GM18907 (cell line): ENCODE measurements around the gene USP28.
"Not testable (repeated sequence)": the region's sequence is repeated elsewhere in the genome, so short reads cannot be mapped to it uniquely, and the experiment has no call there.

Experiments used
- ATAC-seq: cut with Tn5 transposase; IDR thresholded peaks from one replicate; pipeline ENCODE4 v1.9.1; 2021; ENCODE audit warnings: mild to moderate bottlenecking, moderate library complexity; ENCODE audit not compliant: unreplicated experiment

Gene USP28

DNA sequence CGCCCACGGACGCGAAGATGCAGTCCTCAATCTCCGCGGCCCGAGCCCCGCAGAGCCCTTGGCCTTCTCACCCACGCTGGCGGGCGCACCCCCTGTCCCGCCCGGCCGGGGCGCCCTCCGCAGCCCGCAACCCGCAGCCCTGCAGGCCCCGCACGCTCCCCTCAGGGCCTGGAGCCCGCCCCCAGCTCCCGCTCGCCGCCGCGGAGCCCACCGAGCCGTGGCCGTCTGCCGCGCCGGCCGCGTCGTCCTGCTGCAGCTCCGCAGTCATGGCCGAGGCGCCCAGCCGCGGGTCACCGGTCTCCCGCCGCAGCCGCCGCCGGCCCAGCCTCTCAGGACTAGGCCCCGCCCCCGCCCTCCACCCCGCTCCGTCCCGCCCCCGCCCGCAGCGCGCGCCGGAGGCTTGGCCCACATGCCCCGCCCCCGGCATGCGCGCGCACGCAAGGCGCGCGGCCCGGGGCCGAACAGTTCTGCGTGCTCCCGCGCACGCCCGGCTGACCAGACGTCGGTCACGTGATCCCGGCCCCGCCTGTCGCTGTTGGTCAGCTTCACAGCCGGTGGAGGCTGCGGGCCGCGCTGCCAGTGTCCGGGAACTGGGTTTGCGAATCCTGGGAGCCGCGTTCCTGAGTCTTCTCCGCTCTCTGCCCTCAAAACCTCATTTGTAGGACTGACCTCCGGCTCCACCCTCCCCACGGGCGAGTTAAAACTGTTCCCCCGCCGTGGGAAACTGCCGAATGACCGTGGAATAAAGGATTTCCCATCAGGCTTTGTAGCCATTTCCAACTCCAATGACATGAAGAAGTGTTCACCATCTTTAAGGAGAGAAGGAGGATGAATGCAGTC is at the start of gene USP28:
Gene USP28 (minus strand): TSS at position 339 of the 840 bp plus-strand sequence. CDS start 71 bp downstream, at position 268.
- ATAC-seq, result peak; percentile 85

- no peak for ATAC-seq
These were observed 48.2 kb upstream of the USP28 start for GRCh38 chr11:113923572-113923971.

DNA sequence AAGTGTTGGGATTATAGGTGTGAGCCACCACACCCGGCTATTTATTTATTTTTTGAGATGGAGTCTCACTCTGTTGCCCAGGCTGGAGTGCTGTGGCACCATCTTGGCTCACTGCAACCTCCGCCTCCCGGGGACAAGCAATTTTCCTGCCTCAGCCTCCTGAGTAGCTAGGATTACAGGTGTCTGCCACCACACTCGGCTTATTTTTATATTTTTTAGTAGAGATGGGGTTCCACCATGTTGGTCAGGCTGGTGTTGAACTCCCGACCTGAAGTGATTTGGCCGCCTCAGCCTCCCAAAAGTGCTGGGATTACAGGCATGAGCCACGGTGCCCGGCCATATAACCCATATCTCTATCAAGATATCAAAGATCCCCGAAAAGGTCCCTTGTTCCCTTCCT is 36.1 kb upstream of the USP28 start:
- ATAC-seq, result not testable (repeated sequence)

DNA sequence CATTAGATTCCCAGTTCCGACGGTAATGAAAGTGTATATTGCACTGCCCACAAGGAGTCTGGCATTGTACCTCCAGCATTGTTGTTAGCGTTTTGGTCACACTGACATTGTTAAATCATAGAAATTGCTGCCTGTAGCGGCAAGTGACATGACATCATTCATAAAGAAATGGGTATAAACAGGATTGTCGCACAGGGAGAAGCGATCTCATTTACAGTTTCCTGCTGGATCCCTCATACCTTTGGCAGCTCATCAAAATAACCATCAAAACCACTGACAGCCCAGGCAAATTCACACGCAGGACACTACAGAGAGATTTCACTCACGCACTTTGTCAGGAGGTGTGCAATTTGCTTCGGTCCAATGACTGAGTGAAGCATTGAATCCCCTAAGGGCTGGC is 32.7 kb upstream of the USP28 start:
- no peak for ATAC-seq

- no peak for ATAC-seq
These were observed 32.3 kb upstream of the USP28 start for GRCh38 chr11:113907681-113908080.

- ATAC-seq, result no peak
These were observed 31.8 kb upstream of the USP28 start for GRCh38 chr11:113907152-113907551.

GRCh38 chr11:113906516-113906915 is 31.1 kb upstream of the USP28 start:
- ATAC-seq, result no peak

GRCh38 chr11:113906038-113906437 is 30.7 kb upstream of the USP28 start:
- no peak for ATAC-seq

- no peak for ATAC-seq
These were observed 29.2 kb upstream of the USP28 start, which contains the start of gene HTR3B for GRCh38 chr11:113904379-113905101. HTR3B (plus strand) TSS chr11:113904796; CDS start chr11:113904934, 138 bp downstream.

GRCh38 chr11:113901141-113901540 is 25.8 kb upstream of the USP28 start:
- no peak for ATAC-seq

DNA sequence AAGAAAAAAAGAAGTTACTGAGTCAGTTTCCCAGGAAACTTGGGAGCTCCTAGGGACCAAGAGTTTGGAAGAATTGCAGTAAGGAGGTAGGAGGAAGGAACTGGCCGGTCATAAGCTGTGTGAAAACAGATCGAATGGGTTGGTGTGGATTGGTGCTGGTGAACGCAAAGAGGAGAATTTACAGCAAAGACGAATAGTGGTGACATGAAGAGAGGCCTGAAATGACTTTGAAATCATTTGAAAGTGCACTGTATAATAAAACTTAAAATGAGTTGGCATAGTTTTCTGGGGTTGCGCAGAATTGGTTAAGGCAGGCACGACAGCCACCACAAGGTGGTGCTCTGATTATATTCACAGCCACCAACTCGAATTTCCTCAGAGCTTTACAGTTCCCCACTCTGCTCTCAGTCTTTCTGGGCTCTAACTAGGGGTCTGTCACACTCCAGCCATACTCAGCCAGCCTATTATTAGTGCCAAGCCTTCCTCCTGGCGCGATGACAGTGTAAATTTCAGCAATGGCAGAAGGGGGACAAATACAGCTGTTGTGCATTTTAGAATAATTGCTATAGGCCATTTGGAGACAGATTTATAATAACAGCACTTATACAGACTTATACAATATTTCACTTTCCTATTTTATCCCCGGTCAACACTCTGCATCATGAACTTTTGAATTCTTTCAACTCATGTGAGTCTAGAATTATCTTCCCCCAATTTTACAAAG is 20.9 kb upstream of the USP28 start:
- no peak for ATAC-seq

DNA sequence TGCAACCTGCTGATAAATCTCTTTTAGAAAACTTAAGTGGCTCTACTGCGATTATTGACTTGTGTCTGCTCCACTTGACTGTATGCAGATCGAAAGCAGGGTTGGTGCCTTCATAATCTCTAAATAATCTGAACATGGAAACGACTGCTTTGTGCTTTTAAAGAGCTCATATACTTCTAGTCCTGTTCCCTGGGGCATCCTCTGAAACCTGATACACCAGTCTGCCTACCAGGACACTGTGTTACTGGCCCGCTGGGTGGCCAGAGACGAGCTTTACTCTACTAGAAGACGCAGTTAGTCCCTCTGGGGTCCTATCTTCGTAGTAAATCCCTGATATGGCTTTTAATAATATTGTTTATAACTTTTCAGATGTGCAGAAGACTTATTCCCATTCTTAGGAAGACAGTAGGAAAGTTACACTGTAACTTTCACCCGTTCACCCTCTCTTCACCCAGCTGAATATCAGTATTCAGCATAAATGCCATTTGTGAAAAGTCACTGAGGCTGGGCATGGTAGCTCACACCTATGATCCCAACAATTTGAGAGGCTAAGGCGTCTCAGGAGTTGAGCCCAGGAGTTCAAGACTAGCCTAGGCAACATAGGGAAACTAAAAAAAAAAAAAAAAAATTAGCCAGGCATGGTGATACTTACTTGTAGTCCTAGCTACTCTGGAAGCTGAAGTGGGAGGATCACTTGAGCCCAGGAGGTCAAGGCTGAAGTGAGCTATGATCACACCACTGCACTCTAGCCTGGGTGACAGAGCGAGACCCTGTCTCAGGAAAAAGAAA is 20.2 kb upstream of the USP28 start:
- no peak for ATAC-seq

DNA sequence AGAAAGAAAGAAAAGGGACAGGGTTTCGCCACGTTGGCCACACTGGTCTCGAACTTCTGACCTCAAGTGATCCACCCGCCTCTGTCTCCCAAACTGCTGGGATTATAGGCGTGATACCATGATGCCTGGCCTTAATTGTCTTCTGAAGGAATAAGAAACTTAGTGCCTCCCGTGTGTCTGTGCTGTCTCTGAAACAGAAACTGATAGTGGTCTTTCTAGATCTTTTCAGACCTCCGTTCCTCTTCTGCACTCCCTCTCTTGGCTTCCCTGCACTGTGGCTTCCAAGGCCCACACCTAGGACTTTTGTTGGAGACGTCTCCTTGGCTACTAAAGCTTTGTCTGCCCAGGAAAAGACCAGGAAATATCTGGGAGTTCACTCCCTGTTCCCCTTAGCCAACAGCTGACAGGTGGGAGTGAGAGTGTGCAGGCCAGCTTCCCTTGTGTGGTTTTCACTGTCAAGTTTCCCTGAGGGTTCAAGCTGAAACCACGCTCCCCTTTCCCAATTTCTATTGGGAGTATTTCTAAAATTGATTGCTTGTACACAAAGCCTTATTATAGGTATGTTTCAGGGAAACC is 19.1 kb upstream of the USP28 start:
- ATAC-seq, result no peak

DNA sequence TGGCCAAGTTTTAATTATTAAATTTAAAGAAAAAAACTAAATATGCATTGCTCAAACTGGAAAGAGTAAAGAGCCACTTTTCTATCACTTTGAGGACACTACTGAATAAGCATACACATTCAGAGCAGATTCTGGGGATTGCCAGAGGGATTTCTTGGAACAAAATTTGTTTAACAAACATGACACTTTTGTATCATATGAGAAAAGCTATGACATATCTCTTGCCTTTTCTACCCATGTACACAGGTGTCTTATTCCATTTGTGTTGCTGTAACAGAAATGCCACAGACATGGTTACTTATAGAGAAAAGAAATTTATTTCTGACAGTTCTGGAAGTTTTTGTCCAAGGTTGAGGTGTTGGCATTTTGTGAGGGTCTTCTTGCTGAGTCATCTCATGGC is 13.5 kb upstream of the USP28 start:
- no peak for ATAC-seq

- ATAC-seq, result no peak
These were observed 10.5 kb upstream of the USP28 start for GRCh38 chr11:113885897-113886296.

DNA sequence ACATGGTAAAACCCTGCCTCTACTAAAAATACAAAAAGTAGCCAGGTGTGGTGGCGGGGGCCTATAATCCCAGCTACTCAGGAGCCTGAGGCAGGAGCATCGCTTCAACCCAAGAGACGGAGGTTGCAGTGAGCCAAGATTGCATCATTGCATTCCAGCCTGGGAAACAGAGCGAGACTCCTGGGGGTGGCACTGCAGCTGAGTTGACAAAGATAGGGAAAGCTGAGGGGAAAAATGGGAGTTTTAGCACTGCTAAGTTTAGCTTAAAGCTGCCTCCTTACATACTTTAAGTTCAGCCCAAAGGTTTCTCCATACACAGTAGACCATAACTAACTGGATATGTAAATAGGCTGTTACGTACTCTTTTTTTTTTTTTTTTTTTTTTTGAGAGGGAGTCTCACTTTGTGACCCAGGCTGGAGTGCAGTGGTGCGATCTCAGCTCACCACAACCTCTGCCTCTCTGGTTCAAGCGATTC is 9.0 kb upstream of the USP28 start:
- no peak for ATAC-seq

DNA sequence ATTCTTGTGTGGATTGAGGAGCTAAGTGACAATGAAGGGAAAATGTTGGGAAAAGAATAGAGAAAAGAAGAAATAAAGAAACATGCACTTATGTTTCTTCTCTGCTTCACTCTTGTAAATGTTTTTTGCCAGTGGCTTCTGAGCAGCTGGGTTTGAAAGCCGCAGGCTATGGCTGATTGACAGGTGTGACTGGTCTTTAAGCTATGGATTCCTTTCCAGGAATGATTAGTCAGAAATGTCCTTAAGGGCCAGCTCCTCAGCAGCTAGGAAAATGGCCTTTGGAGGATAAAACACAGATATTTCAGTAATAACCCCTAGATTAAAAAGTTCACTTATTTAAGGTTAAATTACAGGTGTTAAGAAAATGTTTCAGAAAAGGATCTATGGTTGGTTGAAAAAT is 6.5 kb upstream of the USP28 start:
- ATAC-seq, result no peak

DNA sequence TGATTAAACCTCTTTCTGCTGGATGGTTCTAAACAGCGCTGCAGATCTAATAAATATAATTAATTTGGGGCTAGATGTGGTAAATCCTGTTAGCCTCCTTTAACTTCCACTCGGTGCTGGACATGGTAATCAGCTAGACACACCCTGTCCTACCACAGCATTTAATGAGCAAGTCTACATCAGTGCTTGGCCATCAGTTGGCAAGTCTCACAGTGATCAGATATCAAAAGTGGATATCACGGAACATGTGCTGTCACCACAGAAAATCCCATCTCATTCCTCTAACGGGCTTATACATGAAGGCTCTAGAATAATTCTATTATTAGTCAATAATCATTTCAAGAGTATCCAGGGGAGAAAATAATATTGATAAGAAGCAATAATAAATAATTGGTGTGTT is 5.6 kb upstream of the USP28 start:
- no peak for ATAC-seq

DNA sequence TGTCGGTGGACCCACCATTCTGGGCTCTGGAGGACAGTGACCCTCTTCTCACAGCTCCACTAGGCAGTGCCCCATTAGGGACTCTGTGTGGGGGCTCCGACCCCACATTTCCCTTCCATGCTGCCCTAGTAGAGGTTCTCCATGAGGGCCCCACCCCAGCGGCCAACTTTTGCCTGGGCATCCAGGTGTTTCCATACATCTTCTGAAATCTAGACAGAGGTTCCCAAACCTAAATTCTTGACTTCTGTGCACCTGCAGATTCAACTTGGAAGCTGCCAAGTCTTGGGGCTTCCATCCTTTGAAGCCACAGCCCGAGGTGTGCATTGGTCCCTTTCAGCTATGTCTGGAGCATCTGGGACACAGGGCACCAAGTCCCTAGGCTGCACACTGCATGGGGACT is 4.1 kb upstream of the USP28 start:
- ATAC-seq, result not testable (repeated sequence)

- no peak for ATAC-seq
These were observed 2.3 kb upstream of the USP28 start for GRCh38 chr11:113877670-113878055.
